GM21381 (cell line): ENCODE data around the gene MLXIP.

Experiments used
- ATAC-seq: cut with Tn5 transposase; IDR thresholded peaks from one replicate; pipeline ENCODE4 v1.9.1; 2021; ENCODE audit warnings: mild to moderate bottlenecking, moderate library complexity; ENCODE audit not compliant: unreplicated experiment

MLXIP gene

GRCh38 chr12:122079033-122079531 lies 526 bp downstream of the MLXIP start:
- ATAC-seq = no peak

DNA sequence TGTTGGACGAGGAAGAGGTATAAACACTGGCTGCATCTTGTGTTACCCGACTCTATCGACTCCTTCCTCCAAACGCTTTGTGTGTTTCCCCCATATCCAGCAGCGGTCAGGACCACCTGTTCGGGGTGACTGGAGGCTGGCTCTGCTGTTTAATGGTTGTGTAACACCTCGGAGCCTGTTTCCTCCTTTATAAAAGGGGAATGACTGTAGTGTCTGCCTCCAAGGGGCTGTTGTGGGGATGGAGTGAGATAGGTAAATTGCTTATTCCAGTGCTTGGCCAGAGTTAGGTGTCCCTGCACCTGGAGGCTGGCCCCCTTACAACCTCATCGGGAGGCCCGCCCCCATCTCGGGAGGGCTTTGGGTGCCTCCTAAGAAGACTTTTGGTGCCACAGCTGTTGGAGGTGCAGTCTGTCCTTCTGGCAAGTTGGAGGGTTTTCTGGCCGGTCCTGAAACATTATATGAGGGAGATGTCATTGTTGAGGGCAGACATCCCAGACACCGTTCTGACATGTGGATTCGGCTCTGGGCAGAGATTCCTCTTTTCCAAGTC lies 1.1 kb downstream of the MLXIP start:
- no peak for ATAC-seq

- ATAC-seq = no peak
Measured at GRCh38 chr12:122080149-122081082, 1.9 kb downstream of the MLXIP start.

DNA sequence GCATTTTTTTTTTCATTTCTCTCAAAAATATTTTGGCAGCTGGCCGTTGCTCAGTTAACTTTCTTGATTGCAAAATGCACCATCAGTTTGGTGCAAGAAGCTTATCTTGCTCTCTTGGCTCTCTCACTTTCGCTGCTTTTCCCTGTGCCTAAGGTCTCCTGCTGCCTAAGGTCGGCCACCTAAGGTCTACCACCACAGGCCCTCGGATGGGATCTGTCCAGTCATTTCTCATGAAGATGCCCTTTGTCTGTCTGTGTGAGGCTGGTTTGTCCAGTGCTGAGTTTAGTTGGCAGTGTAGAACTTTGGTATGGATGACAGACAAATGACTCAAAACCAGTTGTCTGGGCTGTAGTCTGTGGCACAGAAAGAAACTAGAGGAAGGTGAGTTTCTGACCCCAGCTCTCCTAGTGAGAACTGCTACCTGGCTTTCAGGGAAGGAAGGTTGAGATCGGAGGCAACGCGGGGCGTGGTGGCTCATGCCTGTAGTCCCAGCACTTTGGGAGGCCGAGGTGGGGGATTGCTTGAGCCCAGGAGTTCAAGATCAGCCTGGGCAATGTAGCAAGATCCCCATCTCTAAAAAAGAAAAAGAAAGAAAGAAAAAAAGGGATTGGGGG lies 2.6 kb downstream of the MLXIP start:
- no peak for ATAC-seq

- ATAC-seq = peak; percentile 40
Measured at GRCh38 chr12:122081697-122082221, 3.2 kb downstream of the MLXIP start.

DNA sequence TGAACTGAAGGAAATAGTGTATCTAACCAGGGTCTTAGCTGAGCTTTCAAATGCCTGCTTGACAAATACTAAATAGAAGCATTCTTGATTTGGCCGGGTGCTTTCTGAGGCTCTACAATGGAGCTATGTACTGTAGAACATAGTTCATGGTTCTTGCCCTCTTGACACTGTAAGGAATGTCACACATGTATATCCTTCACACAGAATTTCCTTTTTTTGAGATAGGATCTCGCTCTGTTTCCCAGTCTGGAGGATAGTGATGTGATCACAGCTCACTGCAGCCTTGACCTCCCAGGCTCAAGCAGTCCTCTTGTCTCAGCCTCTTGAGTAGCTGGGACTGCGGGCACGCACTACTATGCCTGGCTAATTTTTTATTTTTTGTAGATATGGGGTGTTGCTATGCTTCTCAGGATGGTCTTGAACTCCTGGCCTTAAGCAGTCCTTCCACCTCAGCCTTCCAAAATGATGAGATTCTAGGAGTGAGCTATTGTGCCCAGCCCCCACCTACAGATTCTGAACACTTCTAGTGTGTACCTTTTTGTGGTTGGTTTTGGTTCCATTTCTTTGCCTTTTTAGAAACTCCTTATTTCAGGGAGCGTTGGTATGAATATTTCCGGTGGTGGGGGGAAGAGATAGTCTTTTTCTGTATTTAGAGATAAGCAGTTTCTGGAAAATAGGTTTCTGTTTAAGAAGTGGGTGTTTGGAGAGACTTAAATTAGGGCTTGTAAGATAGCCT lies 4.2 kb downstream of the MLXIP start:
- no peak for ATAC-seq

DNA sequence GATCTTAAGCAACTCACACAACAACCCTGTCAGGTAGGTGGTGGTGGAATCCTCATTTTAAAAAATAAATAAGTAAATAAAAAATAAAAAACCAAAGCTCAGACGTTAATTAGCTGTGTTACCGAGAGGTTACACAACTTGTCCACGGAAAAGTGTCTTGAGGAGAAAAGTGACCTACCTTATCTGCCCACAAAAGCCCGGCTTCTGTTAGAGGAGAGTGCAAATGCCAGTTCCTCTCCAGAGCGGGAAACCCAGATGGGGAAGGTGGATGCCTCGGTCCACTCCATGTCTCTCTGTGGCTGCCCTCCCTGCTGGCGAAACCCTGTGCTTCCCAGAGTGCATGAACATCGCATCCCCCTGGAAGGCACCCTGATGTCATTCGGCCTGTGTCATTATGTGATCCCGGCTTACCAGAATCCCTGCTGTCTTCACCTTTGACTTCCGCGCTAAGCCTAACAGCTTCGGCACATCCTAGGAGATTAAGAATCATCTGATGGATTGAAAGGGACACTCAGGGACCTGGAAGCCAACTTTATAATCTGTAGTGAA lies 6.4 kb downstream of the MLXIP start:
- ATAC-seq = no peak

GRCh38 chr12:122085591-122085990 lies 7.0 kb downstream of the MLXIP start:
- no peak for ATAC-seq

GRCh38 chr12:122086116-122086515 lies 7.6 kb downstream of the MLXIP start:
- no peak for ATAC-seq

DNA sequence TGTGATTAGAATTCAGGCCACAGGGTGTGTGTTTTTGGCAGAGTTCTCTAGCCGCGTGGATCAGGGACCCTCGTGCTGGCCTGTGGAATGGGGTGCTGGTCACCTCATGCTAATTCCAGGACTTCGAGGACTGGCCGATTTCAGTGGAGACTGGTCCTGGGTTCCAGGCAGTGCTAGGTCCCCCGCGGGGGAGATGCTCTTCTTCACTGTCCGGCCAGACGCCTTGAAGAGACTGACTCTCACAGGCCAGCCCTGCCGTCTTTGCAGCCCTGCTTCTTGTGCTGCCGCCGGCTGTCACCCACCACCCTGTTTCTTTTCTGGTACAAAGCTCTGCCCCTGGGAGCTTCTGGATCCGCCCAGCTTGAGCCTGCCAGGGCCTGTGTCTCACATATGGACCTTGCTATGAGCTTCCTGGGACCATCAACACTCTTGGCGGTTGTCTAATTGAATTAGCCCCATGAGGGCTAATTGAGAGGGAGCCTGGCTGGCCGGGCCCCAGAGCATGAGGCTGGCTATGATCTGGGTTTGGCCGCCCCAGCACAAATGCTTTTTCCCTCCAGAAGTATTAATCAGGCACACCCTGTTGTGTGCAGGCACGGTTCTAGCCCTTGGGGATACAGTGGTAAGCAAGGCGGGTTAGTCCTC lies 8.2 kb downstream of the MLXIP start:
- no peak for ATAC-seq

DNA sequence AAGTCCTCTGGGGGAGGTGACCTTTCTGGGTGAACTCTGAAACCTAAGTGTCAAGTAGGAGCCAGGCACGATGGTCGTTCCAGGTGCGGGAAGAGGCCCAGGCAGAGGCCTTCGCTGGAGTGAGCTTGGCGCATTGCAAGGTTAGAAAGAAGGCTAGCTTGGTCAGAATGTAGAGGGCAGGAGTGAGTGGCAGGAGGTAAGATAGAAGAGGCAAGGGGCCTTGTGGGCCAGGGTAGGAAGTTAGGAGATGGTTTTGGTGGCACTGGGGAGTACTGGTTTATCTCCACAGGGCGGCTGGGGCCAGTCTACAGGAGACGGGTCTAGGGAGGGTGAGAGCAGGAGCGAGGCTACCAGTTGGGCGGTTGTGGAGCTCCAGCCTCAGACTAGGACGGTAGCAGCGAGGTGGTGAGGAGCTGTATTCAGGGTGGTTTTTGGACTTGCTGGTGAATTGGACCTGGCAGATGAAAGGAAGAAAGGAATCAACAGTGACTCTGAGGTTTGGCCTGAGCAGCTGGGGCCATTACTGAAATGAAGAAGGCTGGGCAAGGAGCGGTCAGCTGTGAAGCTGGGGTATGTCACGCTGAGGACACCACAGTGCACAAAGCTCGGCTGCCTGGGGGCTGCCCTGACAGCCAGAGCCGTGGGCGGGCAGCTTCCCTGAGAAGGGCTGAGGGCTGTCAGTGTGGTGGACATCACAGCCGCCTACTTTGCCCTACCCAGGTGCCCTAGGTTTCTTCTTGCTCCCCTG lies 9.0 kb downstream of the MLXIP start:
- no peak for ATAC-seq

DNA sequence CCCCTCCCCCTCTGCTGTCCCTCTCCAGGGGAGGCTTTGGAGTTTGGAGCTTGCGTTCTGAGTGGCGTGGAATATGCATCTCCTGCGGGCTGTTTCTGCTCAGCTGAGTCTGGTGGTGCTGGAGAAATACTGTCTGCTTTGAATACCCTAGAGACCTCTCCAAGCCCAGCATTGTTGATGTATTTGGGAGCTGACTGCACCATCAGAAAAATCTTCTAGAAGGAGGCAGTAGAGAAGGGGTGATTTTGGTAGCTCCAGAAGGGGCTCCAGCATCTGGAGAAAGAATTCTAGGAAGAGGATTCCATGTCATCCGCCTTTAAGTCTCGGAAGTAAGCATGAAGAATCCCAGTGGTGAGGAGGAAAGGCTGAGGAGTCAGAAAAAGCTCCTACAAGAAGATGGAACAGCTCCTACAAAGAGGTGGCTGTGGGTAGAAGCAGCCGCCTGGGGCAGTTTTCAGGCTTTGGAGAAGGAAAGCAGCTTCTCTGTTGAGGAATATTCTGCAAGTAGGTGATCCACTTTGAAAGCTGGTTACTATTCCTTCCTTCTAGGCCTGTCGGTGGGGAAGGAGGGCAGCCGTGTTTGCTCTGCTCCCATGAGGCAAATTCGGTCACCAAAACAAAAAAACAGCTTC lies 9.7 kb downstream of the MLXIP start:
- ATAC-seq = no peak

GRCh38 chr12:122089077-122089476 lies 10.5 kb downstream of the MLXIP start:
- ATAC-seq = no peak

- no peak for ATAC-seq
Measured at GRCh38 chr12:122090759-122091515, 12.4 kb downstream of the MLXIP start.

DNA sequence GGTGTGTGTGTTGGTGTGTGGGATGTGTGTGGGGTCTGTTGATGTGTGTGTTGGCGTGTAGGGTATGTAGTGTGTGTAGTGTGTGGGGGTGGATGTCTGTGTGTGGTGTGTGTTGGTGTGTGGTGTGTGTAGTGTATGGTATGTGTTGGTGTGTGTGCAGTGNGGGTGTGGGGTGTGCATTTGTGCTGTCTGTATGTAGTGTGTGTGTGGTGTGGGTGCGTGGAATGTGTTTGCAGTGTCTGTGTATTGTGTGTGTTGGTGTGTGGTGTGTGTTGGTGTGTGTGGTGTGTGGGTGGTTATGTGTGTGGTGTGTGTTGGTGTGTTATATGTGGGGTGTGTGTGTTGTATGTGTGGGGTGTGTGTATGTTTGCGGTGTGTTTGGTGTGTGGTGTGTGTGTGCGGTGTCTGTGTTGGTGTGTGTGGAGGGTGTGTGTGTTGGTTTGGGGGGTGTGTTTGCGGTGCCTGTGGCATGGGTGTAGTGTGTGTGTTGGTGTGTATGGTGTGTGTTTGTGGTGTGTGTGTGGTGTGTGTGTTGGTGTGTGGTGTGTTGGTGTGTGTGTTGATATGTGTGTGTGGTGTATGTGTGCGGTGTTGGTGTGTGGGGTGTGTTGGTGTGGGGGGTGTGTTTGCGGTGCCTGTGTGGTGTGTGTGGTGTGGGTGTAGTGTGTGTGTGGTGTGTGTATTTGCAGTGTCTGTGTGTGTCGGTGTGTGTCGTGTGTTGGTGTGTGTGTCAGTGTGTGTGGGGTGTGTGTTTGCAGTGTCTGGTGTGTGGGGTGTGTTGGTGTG lies 14.7 kb downstream of the MLXIP start:
- ATAC-seq = no peak

- no peak for ATAC-seq
Measured at GRCh38 chr12:122094137-122094734, 15.7 kb downstream of the MLXIP start.
